Germinal center (tissue), 1 donor: ENCODE measurements around the gene KIF7.

Experiments
- DNase-seq: peaks from one replicate; pipeline ENCODE4 v3.0.0; 2012; ENCODE audit warnings: mixed read lengths, low spot score

KIF7 gene

DNA sequence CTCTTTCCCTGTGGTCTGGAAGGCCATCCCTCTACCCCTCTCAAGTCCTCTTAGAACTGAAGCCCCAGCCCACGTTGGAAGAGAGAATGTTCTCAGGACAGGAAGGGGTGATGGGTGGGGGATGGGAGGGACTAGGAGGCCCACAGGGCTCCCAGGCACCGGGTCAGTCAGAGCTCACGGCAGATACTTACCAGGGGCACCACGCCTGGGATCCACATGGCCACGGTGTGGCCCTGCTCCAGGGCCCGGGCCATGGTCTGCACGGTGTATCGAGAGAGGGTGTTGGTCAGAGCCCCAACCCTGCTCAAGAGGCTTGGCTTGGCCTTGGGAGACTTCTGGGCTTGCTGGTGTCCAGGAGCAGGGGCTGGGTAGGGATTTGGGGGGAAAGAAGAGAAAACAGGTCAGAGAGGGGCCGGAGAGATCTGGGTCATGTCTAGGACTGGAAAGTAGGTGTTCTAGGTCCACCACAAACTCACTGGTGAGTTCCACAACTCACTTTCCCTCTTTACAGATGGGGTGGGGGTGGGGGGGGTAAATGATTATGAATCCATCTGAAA, 14.1 kb upstream of the KIF7 start:
- DNase-seq = no peak

DNA sequence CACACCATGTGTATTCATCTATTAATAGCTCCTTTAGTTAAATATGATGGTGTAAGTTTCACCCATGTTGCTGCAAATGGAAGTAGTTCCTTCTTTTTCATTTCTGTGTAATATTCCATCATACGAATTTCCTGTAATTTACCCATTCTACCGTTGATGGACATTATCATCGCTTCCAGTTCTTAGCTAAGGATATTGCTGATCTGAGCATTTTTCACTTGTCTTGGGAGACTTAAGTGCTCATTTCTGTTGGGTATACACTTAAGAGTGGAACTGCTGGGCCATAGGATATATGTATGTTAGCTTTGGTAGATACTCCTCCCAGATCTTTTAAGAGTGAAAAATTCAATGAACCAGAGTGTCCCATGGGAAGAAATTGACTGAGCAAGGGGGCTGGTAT, 12.9 kb upstream of the KIF7 start:
- no peak for DNase-seq

DNA sequence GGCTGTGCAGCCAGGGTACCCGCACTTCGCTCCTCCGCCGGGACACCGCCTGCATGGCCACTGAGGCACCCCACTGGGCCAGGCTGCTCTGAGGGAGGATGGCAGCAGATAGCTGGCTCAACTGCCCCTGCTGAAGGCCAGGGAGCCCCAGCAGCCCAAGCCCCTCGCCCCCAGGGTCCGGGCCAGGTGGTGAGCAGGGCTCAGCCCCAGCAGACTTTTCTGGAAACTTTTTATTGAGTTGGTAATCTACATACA, 12.4 kb upstream of the KIF7 start:
- no peak for DNase-seq

DNA sequence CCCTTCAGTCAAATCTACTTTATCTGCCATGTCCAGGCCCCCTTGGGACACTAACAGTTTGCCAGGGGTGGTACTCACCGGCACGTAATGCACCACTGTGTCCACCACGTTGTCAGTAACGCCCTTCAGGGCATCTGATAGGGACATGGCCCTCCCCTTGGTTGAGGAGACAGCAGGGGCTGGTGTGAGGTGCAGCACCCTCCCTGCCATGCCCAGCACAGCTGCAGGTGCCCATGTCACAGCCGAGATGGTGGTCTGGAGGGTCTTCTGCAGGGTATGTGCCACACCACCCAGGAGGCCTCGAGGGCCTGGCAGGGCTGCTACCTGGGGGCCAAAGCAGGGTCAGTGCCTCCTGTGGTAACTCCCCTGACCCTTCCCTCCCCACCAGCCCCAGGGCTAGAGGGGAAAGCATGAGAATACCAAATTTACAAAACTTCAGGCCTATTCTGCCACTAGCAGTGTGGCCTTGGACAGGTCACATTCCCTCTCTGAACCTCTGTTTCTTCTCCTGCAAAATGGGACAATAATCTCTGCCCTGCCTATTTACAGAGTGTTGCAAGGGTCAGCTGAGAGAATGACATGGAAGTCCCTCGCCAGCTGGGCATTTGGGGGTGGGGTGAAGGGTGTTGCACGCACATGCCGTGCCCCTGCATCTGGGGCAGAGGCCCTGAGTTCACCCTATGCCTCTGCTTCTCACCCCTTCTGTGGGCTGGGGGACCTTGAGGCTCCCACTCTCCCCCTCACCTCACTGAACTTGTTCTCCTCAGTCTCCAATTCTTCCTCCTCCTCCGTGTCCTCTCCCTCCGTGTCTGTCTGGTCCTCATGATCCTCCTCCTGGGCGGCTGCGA, 11.8 kb upstream of the KIF7 start:
- DNase-seq = no peak

DNA sequence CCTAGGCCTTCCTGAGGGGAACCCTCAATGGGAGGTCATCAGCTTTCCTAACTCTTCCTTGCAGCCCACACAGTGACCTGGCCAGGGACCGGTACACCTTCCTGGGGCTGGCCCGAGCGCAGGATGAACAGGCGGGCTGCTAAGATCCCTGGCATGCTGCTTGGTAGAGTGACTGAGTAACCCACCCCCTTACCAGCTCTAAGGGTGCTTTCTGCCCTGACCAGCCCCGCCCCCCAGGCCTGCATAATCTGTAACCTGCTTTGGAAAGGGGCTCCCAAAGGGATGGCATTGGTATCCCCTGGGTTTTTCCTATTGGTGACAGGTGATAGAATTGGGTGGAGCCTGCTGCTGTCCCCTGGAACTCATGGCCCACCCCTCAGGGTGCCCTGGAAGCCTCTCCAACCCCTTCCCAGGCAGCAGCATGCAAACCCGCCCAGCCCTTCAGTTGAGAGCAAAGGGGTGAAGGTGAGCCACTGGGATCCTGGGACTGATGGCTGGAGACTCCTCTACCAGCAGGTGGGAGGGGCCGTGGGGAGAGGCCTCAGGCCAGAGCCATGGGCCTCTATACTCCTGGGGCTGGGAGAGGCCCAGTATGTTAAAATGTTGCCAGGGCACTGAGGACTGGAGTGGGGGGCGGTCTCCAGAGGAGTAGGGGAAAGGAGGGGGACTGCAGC, 11.1 kb upstream of the KIF7 start:
- DNase-seq = no peak

DNA sequence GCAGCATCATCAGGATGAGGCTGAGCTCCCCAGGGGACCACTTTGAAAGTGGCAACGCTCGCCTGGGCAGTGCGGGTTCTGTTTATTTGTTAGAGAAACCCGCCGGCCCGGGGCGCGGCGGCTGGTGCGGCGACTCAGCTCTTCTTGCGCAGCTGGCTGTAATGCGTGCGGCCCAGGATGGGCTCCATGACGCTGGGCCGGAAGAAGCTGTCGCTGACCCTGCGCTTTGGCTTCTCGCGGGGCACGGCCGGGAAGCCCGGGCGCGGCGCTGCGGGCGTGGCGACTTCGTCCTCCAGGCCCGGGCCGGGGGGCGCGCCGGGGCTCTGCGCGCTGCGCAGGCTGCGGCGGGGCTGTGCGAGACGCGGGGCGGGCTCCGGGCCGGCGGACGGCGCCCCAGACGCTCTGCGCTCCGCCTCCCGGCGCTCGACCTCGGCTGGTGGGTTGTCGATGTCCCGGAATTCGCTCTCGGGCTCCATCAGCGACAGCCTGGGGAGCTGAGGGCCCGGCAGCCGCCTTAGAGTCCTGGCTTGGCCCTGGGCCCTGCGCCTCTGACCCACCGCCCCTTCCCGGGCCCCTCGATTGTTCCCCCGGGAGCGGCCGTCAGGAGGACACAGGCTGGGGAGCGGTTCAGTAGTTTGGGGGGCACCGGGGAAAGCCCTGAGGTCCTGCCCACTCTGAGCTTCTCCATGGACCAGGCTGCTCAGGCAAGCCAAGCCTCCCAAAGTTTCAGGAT, 10.3 kb upstream of the KIF7 start:
- peak; percentile 54 for DNase-seq

DNA sequence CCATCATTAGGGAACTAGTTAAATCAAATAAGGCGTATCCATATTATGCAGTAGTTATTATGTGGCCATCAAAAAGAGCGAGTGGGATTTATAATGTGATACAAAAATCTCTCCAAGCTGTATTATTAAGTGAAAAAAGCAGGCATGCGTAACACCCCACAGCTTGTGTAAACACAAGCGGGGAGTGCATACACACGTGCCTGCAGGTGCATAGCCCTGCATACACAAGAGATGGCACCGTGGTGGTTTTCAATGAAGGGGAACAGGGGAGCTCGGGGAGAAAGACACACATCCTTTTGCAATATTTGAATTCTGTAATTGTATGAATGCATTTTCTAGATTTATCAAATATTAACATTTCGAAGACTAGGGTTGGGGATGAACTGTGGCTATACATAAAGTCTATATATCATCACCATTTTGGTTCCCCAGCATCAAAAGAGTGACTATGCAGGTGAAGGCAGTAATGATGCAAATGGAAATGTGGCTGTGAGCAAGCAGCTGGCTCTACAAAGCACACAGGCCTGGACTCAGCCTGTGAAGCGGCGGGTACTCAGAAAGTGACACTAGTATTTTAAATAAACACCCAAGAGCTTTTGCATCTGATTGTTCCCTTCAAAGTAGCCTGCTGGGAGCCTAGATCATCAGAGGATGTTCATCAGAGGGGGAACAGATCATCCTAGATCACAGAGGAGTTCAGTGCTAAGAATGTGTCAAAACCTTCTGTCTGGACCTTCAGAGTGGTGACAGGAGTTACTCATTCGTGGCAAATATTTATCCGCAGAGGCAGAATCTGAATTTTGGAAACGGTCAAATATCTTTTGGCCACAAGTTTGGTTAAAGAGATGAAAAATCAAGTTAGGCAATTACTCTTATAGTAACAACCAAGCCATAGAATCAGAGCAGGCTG, 9.4 kb upstream of the KIF7 start:
- no peak for DNase-seq

DNA sequence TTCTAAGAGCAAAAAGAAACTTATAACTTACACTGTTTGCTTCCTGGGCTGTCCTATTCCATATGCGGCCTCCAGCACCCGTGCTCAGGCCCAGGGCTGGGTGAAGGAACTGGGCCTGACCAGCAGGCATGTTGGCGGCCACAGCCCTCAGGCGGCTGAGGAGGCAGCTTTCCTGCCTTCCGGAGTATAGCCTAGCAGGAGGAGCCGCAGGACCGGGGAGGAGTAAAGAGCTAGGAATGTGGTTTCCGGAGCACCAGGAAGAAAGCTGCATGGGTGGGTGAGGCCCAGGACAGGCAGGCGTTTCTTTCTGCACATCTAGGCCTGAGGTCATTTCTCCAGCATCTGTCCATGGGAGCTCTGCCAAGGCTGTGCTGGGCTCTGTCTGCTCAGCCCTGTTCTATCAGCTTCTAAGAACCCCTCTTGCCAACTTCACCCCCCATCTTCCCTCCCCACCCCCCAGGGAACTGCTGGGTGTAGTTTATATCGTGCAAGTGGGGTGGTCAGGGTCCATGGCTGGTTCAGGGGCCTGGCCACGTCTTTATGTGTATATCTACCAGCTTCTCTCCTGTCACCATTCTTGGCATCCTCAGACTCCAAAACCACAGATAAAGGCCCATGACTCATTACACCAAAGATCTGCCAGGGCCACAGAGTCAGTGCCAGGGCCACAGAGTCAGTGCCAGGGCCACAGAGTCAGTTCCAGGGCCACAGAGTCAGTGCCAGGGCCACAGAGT, 7.8 kb upstream of the KIF7 start:
- no peak for DNase-seq

DNA sequence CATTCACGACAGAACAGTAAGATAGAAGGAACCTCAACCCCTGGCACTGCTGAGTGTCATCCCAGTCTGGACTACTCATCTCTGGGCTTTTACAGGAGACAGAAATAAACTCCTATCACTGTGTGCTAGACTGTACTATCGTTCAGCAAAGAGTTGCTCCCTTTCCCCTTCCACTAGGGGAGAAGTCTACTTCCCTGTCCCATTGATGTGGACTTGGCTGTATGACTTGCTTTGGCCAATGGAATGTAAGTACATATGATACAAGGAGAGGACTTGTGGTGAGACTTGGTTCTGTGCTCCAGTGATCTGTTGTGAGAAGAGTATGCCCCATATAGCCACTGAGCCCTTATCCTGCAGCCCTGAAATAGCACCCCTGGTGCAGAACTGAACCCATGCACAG, 5.3 kb upstream of the KIF7 start:
- no peak for DNase-seq

DNA sequence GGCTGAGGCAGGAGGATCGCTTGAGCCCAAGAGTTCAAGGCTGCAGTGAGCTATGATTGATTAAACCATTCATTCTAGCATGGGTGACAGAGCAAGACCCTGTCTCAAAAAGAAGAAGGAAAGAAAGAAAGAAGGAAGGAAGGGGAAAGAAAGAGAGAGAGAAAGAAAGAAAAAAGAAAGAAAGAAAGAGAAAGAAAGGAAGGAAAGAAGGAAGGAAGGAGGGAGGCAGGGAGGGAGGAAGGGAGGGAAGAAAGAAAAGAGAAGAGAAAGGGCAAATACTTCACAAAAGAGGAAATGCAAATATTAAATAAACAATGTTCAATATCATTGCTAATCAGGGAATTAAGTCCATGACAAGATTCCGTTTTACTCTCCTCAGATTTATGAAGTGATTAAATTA, 4.0 kb upstream of the KIF7 start:
- DNase-seq = no peak

DNA sequence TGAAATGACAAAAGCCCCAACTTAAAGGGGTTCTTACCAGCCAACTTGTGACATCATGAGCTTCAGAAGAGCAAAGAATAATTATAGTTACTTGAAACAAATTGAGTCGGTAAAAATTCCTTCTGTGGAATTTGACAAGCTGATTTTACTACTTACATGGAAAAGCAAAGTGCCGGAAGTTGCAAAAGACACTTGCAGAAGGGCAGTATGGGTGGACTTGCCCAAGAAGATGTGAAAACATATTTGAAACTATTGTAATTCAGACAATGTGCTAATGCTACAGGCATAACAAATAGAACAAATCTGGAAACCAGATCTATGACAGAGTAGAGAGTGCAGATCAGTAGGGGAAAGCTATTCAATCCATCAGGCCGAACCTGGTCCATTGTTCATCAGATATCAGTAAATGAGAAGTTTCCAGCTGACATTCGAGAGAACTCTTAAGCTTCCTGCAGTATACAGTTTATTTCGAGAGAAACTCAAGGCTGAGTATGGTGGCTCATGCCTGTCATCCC, 2.5 kb upstream of the KIF7 start:
- no peak for DNase-seq

DNA sequence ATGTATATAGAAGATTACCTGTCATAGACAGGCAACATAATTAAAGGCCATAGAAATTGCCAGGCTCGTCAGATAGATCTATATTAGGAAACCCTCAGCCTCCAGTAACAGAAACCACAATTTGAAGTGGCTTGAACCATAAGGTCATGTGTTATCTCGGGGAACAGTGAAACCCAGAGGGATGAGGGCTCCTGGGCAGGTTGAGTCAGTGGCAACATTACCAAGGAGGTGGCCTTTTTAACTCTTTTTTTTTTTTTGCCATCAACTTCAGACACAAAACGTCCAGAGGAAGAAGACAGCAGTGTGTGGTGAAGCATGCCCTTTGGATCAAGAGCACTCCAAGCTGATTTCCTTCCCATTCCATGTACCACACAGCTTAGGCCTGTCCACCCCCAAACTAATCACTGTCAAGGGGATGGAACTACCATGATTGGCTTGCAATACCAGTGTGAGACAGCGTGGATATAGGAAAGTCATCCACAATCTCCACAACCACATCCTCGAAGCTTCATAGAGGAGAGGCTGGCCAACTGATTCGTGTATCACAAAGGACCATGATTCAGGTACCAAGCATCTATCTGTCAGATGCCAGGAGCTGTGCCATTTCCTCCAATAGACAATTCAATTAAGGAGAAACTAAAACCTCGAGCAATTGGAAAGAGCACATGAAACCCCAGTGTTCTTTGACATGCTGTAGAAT, 999 bp upstream of the KIF7 start:
- no peak for DNase-seq

DNA sequence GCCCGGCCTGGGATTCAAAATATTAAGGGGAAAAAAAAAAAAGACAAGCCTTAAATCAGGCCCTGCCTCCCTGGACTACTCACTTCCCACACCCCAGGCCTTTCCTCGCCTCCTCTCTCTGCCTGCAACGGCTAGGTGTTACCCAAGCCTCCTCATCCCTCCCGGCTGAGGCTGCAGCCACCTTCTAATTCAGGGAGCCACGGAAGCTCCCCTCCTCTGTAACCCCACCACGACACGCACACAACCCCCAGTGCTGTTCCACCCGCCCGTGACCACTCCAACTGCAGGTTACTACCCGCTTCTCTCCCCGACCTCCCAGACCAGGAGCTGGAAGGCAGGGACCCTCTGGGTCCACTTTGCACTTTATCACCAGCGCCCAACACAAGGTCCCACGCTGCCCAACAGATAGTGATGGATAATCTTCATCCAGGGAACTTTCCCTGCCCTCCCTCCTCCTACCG, 936 bp downstream of the KIF7 start:
- no peak for DNase-seq

DNA sequence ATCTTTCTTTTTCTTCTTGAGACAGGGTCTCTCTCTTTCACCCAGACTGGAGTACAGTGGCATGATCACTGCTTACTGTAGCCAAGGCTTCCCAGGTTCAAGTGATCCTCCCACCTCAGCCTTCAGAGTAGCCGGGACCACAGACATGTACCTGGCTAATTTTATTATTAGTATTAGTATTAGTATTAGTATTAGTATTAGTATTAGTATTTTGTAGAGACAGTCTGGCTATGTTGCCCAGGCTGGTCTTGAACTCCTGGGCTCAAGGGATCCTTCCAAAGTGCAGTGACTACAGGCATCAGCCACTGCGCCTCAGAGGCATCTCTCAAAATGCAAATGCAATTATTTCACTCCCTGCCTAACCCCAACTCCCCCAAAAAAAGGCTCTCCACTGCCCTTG, 1.7 kb downstream of the KIF7 start:
- no peak for DNase-seq

DNA sequence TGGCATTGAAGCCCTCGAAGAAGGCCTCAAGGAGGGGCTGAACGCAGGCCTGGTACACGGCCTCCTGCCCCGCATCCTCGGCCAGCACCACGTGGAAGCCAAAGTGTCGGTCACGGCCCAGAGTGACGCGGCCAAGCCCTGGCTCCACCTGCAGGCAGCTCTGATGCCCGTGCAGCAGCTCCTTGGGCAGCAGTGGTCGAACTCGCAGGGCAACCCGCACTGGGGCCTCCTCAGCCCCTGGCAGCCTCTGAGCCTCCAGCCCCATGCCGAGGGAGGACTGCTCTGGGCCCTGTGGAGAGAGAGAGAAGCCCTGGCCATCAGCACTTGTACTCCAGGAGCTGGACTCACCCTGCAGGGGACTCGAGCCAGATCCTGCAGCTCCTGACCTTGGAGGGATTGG, 2.6 kb downstream of the KIF7 start:
- no peak for DNase-seq

DNA sequence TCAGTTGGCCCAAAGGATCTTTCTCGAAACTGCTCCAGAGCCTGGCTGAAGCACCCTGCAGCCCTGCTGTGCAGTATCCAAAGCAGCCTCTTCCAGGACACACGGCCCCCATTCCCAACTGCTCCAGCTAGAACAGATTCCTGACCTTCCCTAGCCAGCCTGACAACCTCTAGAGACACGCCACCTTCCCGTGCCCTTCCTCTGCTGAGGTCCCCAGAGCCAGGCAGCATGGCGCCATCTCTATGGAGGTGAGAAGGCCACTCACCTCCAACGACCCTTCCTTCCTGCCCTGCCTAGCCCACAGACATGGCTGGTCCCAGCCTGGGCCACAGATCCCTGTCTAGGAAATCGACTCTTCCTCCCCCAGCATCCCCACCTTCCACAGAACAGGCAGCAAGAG, 3.1 kb downstream of the KIF7 start:
- no peak for DNase-seq

DNA sequence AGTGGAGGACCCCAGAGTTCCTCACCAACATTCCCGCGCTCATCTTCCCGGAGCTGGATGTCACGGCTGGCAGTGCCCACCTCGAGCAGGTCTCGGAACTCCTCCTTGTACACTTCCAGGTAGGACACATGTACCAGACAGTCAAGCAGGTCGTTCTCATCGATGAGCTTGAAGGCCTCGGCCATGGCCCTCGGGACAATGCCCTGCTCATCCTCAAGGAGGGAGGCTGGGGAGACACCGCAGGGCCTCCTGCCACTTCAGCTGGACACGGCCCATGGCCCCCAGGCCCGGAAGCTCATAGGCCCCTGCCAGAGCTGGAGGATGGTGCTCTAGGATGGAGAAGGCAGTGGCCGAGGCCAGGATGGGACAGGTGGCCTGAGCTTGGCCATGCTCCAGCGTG, 5.6 kb downstream of the KIF7 start:
- no peak for DNase-seq

DNA sequence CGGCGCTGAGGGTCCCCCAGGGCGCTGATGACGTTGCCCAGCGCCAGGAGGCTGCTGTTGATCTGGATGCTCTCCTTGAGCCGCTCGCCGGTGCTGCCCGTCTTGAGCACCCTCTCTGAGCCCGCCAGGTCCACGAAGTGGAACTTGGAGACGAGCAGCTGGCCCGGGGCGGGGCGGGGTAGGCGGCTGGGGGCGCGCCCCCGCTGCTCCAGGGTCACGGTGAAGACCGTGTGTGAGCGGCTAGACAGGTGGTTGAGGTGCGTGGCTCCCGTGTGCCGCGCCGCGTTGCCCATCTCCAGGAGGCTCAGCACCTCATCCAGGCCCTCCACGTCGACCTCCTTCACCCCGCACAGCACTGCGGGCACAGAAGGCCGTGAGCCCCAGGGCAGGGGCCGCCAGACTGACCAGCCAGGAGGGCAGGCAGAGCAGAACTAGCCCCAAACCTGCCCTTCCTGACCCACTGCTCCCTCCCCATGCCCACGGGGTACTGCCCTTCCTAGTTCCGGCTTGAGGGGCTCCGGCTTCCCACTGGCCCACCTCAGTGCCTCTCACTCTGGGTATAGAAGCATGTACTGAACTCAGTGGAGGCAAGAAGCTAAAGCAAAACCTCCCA, 6.1 kb downstream of the KIF7 start:
- no peak for DNase-seq

DNA sequence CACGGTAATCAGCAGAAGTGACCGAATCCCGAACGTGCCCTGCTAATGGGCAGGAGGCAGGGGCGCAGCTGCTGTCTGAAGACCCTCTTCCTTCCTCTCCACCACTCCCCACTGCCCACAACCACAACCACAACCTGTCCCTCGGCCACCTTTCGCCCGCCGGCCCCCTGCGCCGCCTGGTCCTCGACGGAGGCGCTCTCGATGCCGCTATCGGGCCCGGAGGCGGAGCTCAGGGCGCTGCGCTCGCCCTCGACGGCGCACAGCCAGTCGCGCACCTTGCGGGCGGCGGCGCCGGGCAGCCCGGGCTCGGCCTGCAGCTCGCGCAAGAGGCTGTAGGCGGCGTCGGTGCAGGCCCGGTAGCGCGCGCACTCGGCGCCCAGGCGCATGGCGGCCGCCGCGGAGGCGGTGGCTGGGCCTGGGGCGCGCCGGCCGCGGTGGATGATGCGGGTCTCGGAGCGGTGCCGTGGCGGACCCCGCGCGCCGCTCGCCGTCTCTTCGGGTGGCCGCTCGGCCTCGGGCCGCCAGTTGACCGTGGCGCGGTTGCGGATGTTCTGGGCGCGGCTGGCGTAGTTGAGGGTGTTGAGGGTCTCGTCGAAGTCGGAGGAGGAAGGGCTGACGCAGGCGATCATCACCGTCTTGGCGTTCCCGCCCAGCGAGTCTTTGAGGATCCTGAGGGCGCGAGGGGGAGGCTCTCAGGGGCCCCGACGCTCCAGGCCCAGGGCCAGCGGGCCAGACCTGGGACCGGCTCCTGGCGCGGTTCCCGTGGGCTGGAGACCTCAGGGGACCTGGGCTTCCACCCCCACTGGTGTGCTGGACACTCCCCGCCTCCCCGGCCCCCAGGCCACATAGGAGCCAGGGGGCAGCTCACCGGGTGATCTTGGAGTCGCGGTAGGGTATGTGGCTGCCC, 6.9 kb downstream of the KIF7 start:
- DNase-seq = no peak
